Activated T-helper 2 cell treated with anti-CD3 and anti-CD28 coated beads, Interferon-gamma antibody, Interleukin-2, Interleukin-4, amounts not matched to agents 10 μg/mL and 5 μg/mL and 100 μg/mL, durations not matched to agents 14 hours and 24 hours and 36 hours (primary cell): ENCODE results near the gene PTGFR. TPM values are rescaled to one million over a fixed set of nuclear protein-coding genes. Genes with fewer than 3 reads are reported as not detected.

Source experiments
- DNase-seq: peaks from one replicate; pipeline ENCODE4 v3.0.0; 2021; ENCODE audit warnings: low spot score
- H3K27ac Mint-ChIP-seq: one replicate; pipeline ENCODE4 v1.8.0; 2021; ENCODE audit warnings: mixed read lengths
- H3K27me3 Mint-ChIP-seq: one replicate; pipeline ENCODE4 v1.8.0; 2021; ENCODE audit warnings: low read depth, mixed read lengths
- H3K36me3 Mint-ChIP-seq: one replicate; pipeline ENCODE4 v1.8.0; 2021; ENCODE audit warnings: low read depth, mixed read lengths
- H3K4me1 Mint-ChIP-seq: one replicate; pipeline ENCODE4 v1.8.0; 2021; ENCODE audit warnings: low read depth, mixed read lengths
- H3K4me3 Mint-ChIP-seq: one replicate; pipeline ENCODE4 v1.8.0; 2021; ENCODE audit warnings: low read depth, mild to moderate bottlenecking, moderate library complexity, mixed read lengths
- H3K9me3 Mint-ChIP-seq: one replicate; pipeline ENCODE4 v1.8.0; 2021; ENCODE audit warnings: mixed read lengths
- intact Hi-C: fragments of 100-400 bp; cut with micrococcal nuclease; formaldehyde crosslinking; loops from one replicate; pipeline ENCODE4 v1.15.1; 2023
- total RNA-seq: library from RNA; stranded (reverse); gene quantifications from 2 replicates; pipeline ENCODE4 v1.2.3, GENCODE V29; 2022

Gene PTGFR
- total RNA-seq = not detected in 2 replicates

GRCh38 chr1:78490861-78491450 lies at the start of gene PTGFR:
PTGFR (plus strand) TSS chr1:78490974; CDS start chr1:78492744, 1,770 bp downstream.
- Mint-ChIP-seq H3K27me3 (peaks cover 28% of the 10 kb centered on the region), H3K9me3 (no peaks in the 10 kb centered on the region), H3K36me3 (no peaks in the 10 kb centered on the region), H3K4me1 (no peaks in the 10 kb centered on the region), H3K27ac (no peak within 1 kb of the TSS), H3K4me3 (no peak within 1 kb of the TSS)
- no peak for DNase-seq
- intact Hi-C loops = no loop called here

GRCh38 chr1:78441921-78442320 lies 48.9 kb upstream of the PTGFR start:
- intact Hi-C loops = no loop called here
- H3K27me3 Mint-ChIP-seq = no peaks in the 10 kb centered on the region
- H3K4me1 Mint-ChIP-seq = no peaks in the 10 kb centered on the region

GRCh38 chr1:78447086-78447485 lies 43.7 kb upstream of the PTGFR start:
- Mint-ChIP-seq H3K4me3 (no peak overlapping the region), H3K4me1 (no peaks in the 10 kb centered on the region), H3K36me3 (no peaks in the 10 kb centered on the region), H3K9me3 (no peaks in the 10 kb centered on the region), H3K27me3 (no peaks in the 10 kb centered on the region), H3K27ac (no peak overlapping the region)
- intact Hi-C loops = no loop called here
- DNase-seq = no peak

More at GRCh38 chr1:78441921-78442320, 48.9 kb upstream of the PTGFR start:
- H3K9me3 Mint-ChIP-seq = no peaks in the 10 kb centered on the region
- no peaks in the 10 kb centered on the region for H3K36me3 Mint-ChIP-seq
- DNase-seq = no peak
- no peak overlapping the region for H3K27ac Mint-ChIP-seq
- H3K4me3 Mint-ChIP-seq = no peak overlapping the region

- H3K4me3 Mint-ChIP-seq = no peak overlapping the region
- intact Hi-C loops = no loop called here
- H3K4me1 Mint-ChIP-seq = no peaks in the 10 kb centered on the region
- DNase-seq = no peak
- peaks cover 19% of the 10 kb centered on the region for H3K9me3 Mint-ChIP-seq
- no peaks in the 10 kb centered on the region for H3K27me3 Mint-ChIP-seq
- no peak overlapping the region for H3K27ac Mint-ChIP-seq
- H3K36me3 Mint-ChIP-seq = no peaks in the 10 kb centered on the region
These were observed 26.3 kb upstream of the PTGFR start for GRCh38 chr1:78464449-78464891.

- Mint-ChIP-seq H3K36me3 (no peaks in the 10 kb centered on the region), H3K4me1 (no peaks in the 10 kb centered on the region), H3K27me3 (no peaks in the 10 kb centered on the region), H3K4me3 (no peak overlapping the region), H3K9me3 (peaks cover 19% of the 10 kb centered on the region), H3K27ac (no peak overlapping the region)
- DNase-seq = no peak
- intact Hi-C loops = no loop called here
These were observed 25.6 kb upstream of the PTGFR start for GRCh38 chr1:78465143-78465542.

- H3K4me1 Mint-ChIP-seq = no peaks in the 10 kb centered on the region
- no peaks in the 10 kb centered on the region for H3K36me3 Mint-ChIP-seq
- H3K4me3 Mint-ChIP-seq = no peak overlapping the region
- no peaks in the 10 kb centered on the region for H3K9me3 Mint-ChIP-seq
- H3K27ac Mint-ChIP-seq = no peak overlapping the region
- intact Hi-C loops = no loop called here
- DNase-seq = no peak
- H3K27me3 Mint-ChIP-seq = no peaks in the 10 kb centered on the region
These were observed 22.3 kb upstream of the PTGFR start for GRCh38 chr1:78468521-78468920.

GRCh38 chr1:78469576-78469975 lies 21.2 kb upstream of the PTGFR start:
- H3K4me3 Mint-ChIP-seq = no peak overlapping the region
- H3K9me3 Mint-ChIP-seq = no peaks in the 10 kb centered on the region
- no peak for DNase-seq
- intact Hi-C loops = no loop called here
- no peaks in the 10 kb centered on the region for H3K36me3 Mint-ChIP-seq
- no peaks in the 10 kb centered on the region for H3K27me3 Mint-ChIP-seq
- no peaks in the 10 kb centered on the region for H3K4me1 Mint-ChIP-seq
- H3K27ac Mint-ChIP-seq = no peak overlapping the region

GRCh38 chr1:78471890-78472620 lies 18.7 kb upstream of the PTGFR start:
- no peaks in the 10 kb centered on the region for H3K36me3 Mint-ChIP-seq
- intact Hi-C loops = no loop called here
- no peak for DNase-seq
- no peak overlapping the region for H3K4me3 Mint-ChIP-seq
- no peak overlapping the region for H3K27ac Mint-ChIP-seq
- H3K9me3 Mint-ChIP-seq = no peaks in the 10 kb centered on the region
- H3K4me1 Mint-ChIP-seq = no peaks in the 10 kb centered on the region
- H3K27me3 Mint-ChIP-seq = no peaks in the 10 kb centered on the region

GRCh38 chr1:78472851-78473496 lies 17.8 kb upstream of the PTGFR start:
- no peaks in the 10 kb centered on the region for H3K9me3 Mint-ChIP-seq
- H3K36me3 Mint-ChIP-seq = no peaks in the 10 kb centered on the region
- H3K4me3 Mint-ChIP-seq = no peak overlapping the region
- no peaks in the 10 kb centered on the region for H3K4me1 Mint-ChIP-seq
- DNase-seq = no peak
- intact Hi-C loops = no loop called here
- no peak overlapping the region for H3K27ac Mint-ChIP-seq
- no peaks in the 10 kb centered on the region for H3K27me3 Mint-ChIP-seq

GRCh38 chr1:78474092-78474491 lies 16.7 kb upstream of the PTGFR start:
- no peak for DNase-seq
- H3K27me3 Mint-ChIP-seq = no peaks in the 10 kb centered on the region
- no peak overlapping the region for H3K4me3 Mint-ChIP-seq
- no peaks in the 10 kb centered on the region for H3K9me3 Mint-ChIP-seq
- intact Hi-C loops = no loop called here
- no peaks in the 10 kb centered on the region for H3K36me3 Mint-ChIP-seq
- H3K27ac Mint-ChIP-seq = no peak overlapping the region
- H3K4me1 Mint-ChIP-seq = no peaks in the 10 kb centered on the region

- Mint-ChIP-seq H3K9me3 (no peaks in the 10 kb centered on the region), H3K36me3 (no peaks in the 10 kb centered on the region), H3K27ac (no peak overlapping the region), H3K4me1 (no peaks in the 10 kb centered on the region), H3K27me3 (no peaks in the 10 kb centered on the region), H3K4me3 (no peak overlapping the region)
- DNase-seq = no peak
- intact Hi-C loops = no loop called here
These were observed 14.7 kb upstream of the PTGFR start for GRCh38 chr1:78475888-78476610.

- no peaks in the 10 kb centered on the region for H3K9me3 Mint-ChIP-seq
- intact Hi-C loops = no loop called here
- H3K27me3 Mint-ChIP-seq = no peaks in the 10 kb centered on the region
- H3K4me1 Mint-ChIP-seq = no peaks in the 10 kb centered on the region
- no peak overlapping the region for H3K27ac Mint-ChIP-seq
- H3K36me3 Mint-ChIP-seq = no peaks in the 10 kb centered on the region
- DNase-seq = no peak
- no peak overlapping the region for H3K4me3 Mint-ChIP-seq
These were observed 6.9 kb upstream of the PTGFR start for GRCh38 chr1:78483903-78484302.
